CD4-positive, alpha-beta T cell treated with Interferon gamma for 1 hour (primary cell): ENCODE measurements around the gene TSSK6.

Source experiments
- DNase-seq: peaks from one replicate; pipeline ENCODE4 v3.0.0-alpha.2; 2020

TSSK6 gene

DNA sequence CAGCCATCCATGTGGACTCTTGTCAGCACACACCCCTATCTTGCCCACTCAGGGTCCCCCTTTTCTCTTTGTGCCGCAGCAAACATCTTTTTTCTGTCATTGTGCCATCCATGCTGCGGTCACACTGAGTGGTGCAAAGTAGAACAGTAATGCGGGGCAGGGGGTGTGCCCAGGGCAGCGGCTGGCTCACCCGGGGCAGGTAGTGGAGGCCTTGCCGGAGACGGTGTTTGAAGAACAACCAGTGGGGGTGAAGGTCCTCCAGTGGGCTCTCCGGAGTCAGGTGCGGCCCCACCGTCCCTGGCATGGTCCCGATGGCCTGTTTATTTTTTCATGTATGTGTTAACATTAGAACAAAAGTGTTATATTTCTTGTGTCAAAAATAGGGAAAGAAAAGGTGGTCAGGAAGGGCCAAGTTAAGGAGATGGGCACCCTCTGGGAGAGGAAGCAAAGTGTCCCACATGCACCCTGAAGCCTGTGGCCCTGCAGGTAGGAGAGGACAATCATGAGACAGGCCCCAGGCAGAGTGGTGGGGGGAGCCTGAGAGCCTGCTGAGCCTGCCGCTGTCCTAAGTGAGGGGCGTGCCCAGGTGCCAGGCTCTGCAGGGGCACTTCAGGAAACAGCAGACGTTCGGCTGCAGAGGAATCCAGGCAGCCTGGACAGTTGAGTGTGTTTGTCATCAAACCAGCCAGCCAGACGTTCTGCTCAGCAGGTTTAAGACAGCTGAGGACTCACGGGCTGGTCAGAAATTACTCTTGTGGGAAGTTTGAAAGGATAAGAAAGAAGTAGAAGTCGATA is 12.3 kb downstream of the TSSK6 start:
- no peak for DNase-seq

DNA sequence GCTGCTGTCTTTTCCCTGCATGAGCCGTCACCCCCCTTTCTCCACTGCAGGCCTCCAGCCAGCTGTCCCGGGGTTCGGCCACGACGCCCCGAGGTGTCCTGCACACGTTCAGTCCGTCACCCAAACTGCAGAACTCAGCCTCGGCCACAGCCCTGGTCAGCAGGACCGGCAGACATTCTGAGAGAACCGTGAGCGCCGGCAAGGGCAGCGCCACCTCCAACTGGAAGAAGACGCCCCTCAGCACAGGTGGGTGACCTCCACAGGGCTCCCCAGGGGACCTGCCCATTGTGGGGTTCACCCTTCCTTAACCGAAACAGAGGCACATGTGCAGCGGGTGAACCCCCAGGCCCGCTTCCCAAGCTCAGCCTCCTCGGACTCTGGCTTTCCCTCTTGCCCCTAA is 13.1 kb downstream of the TSSK6 start:
- no peak for DNase-seq

DNA sequence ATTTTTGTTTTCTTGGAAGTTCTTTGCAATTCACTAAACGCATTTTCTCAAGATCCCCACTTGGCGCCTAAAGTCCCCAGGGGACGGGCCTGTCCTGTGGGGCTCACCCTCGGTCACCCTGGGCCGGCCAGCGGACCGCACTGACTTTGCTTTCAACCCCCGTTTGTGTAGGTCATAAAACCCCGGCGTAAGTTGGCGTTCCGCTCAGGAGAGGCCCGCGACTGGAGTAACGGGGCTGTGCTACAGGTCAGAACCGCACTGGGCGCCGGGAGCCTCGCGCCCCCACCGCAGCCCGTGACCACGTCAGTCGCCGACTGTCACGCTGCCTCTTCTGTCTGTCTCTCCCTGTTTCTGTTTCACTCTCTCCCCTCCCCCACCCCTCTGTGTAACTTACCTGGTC is 13.6 kb downstream of the TSSK6 start:
- DNase-seq, result no peak

DNA sequence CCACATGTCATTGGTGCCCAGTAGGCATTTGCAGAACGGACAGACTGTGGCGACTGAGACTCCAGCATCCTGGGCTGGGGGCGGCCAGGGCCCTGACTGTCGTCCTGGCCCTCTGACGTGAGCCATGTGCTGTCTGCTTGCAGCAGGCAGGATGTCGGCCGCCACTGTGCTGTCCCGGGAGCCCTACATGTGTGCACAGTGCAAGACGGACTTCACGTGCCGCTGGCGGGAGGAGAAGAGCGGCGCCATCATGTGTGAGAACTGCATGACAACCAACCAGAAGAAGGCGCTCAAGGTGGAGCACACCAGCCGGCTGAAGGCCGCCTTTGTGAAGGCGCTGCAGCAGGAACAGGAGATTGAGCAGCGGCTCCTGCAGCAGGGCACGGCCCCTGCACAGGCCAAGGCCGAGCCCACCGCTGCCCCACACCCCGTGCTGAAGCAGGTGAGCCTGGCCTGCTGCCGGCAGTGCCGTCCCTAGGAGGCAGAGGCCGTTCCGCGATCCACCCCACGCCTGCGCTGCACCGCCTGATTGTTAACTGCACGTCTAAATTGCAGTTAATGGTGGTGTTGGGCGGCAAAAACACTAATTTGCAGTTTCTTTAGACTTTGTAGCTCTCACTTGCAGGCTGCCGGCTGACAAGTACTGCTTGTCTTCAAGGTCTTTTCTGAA is 14.2 kb downstream of the TSSK6 start:
- no peak for DNase-seq

DNA sequence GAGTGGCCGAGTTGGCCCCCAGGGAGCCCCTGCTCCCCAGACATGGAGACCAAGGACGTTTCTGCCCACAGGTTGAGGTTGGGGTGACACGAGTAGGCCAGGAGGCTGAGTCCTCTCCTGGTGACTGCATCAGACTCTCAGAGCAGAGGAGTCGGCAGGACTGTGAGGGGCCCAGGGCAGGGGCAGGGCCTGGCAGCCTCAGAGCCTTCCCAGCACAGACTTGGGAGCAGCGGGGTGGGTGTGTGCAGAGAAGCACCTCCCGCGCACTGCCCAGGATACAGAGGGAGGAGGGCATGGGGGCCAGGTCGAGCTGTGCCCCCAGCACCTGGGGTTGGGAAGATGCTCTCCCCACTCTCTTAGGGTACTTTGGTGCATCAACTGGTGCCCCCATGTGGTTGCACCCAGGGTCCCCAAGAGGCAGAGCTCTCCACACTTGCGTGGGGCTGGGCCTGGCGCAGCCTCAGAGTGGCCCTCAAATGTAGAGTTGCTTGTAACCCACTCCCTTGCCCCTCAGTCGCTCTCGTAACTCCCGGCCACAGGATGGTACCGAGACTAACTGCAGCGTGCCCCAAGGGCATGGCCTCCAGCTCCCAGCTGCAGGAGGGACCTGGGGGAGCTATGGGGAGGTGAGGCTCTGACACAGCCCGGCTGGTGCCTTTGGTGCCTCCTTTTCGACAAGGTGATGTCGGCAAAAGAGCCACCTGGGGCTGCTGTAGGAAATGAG is 15.9 kb downstream of the TSSK6 start:
- no peak for DNase-seq

DNA sequence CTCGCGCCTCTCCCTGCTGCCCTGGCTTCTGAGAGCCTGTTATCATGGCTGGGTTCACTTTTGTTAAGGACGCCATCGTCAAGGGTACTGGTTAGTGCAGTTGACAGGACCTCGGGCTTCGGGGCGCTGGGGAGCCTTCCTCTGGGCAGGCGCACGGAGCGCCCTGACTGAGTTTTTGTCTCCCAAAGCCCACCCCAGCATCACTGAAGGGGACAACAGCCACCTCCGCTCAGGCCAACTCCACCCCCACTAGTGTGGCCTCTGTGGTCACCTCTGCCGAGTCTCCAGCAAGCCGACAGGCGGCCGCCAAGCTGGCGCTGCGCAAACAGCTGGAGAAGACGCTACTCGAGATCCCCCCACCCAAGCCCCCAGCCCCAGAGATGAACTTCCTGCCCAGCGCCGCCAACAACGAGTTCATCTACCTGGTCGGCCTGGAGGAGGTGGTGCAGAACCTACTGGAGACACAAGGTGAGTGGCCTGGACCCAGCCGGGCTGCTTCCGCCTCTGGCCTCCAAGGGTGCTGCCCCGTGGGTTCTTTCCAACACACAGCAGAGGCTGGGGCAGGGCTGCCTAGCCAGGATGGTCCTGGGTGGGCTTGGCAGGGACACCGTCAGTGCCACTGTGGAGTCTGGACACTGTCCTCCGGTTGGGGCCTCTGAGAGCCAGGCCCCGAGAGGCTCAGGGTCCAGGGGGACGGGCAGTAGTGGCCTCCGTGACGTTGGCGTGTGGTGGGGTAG is 16.9 kb downstream of the TSSK6 start:
- no peak for DNase-seq

DNA sequence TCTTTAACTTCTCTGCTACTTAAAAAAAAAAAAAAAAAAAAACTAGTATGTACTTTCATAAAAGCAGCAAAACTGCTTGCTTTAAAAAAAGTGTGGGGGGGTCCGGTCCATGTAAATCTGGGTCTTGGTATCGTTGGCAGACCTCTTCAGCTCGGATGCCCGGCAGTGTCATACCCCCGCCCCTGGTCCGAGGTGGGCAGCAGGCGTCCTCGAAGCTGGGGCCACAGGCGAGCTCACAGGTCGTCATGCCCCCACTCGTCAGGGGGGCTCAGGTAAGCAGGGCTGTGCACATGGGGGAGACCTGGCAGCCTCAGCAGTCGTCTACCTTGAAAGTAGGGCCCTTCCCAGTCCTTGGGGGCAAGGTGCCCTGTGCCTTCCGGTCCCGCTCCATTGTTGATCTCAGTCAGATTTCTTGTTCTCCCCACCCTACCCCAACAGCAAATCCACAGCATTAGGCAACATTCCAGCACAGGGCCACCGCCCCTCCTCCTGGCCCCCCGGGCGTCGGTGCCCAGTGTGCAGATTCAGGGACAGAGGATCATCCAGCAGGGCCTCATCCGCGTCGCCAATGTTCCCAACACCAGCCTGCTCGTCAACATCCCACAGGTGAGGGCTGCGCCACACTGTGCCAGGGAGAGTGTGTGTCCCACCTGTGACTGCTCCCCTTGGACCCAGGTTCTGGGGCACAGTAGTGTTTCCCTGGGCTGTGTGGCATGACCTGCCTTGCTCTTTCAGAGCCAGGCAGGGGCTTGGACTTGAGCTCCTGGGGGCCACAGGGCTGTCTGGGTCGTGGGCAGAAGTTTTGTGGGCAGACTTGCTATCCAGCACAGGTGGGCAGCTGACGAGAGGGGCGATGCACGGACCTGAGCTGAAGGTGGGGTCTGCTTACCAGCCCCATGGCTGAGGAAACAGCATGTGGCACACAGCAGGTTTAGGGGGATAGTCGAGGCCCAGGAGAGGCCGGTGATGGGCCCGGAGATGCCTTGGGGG is 19.4 kb downstream of the TSSK6 start:
- DNase-seq, result no peak

DNA sequence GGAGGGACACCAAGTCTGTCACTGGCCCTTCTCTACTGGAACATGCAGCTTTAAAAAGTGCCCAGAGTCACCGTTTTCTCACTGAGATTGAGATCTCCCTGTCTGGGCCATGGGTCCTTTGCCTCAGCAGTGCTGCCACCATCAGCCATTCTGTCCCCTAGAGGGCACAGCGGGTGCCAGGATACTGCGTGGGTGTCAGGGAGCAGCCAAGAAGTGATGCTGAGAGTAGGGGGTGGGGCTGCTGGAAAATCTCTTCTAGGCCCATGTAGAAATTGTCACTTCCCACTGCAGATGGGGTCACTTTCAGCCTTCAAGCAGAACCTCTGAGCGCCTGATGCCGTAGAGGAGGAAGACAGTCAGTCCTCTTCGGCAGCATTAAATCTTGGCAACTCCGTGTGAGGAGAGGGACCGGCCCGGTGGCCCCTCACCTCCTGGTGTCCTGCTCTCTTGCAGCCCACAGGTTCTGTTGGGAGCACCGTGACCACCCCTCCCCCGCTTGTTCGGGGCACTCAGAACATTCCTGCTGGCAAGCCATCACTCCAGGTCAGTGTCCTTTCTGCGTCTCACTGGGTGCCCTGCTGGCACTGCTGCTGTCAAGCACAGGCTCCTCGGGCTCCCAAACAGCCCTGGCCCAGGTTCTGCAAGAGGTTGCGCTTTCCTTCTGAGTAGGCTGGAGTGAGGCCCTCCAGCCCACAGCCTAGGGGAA is 21.4 kb downstream of the TSSK6 start:
- no peak for DNase-seq

DNA sequence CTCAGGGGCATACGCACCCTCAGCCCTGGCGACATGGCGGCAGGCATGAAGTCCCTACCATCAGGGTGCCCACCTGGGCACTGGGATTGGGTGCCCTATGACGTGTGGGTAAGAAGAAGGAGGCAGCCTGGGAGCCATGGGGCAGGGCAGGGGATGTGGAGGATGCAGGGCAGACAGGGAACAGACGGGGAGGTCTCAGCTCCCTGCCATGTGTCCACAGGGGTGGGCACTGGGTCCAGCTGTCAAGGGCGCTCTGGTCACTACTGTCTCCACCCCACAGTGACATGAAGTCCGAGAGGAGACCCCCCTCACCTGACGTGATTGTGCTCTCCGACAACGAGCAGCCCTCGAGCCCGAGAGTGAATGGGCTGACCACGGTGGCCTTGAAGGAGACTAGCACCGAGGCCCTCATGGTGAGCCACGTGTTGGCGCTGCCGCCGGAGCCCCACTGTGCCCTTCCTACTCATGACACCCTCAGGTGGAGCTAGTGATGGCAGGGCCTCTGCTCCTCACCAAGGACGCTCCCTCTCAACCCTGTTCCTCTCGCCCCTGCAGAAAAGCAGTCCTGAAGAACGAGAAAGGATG is 23.2 kb downstream of the TSSK6 start:
- no peak for DNase-seq

DNA sequence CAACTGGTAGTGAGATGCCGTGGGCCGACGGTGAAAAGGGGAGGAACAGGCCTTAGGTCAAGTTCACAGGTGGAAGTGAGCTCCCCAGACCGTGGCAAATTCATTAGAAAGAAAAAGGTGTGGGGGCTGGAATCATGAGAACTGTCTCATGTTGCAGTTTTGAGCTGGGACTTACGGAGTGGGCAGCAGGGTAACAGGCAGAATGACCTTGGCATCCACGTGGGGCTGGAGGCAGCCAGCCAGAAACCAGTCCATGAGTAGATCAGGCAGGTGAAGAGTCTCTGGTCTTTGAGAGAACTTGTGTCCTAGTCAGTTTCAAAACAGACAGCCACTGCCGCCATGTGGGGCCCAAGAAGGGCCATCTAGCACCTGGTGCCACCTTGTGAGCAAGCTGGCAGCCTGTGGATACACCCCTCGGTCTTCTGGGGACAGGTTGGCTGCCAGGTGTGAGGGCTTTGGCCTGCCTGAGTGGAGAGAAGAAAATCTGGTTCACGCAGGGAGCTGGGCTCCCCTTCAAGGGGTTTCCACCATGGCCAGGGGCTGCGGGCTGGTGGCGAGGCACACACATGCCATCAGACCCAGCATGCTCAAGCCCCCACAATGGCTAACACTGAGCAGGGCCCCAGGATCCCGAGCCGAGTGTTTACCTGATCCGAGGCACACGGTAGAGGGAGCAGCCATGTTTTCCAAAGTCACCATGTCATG is 23.9 kb downstream of the TSSK6 start:
- no peak for DNase-seq

DNA sequence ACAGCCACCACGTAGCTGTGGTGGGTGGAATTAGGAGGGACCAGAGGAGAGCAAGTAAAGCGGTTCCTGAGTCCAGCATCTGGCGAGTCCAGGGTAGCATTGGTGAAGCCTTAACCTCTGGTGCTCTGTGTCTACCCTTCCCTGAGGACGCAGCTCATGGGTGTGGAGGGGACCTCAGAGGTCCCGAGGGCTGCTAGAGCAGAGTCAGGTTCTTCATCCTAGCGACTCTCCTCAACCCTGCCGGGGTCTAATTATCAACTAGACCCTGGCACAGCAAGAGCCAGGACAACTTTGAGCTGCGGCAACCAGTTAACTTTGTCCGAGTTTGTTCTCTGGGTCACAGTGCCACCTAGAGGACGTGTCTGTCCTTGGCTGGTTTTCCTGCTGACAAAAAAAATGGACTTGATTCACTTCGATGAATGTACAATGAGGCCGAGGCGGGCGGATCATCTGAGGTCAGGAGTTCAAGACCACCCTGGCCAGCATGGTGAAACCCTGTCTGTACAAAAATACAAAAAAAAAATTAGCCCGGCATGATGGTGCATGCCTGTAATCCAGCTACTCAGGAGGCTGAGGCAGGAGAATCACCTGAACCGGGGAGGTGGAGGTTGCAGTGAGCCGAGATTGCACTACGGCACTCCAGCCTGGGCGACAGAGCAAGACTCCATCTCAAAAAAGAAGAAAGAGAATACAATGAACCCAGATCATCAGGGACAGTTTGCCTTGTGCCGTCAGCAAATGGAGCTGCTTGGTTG is 25.0 kb downstream of the TSSK6 start:
- peak; percentile 81 for DNase-seq

DNA sequence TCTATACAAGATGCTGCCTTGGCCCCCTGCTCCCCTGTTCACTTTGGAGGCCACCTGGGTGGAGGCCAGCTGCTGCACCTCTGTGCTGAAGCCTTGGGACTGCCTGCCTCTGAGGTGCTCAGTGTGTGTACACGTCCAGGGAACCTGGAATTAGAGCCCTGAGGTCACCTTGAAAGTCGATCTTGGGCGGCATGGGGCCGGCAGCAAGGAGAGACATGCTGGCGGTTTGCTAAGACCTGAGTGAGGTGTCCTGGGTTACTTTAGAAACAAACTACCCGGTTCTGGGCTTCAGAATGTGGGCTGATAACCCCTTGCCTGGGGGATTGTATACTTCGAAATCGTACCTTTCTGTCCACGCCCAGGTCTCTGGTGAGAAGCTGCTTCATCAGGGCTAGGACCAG is 25.5 kb downstream of the TSSK6 start:
- no peak for DNase-seq

DNA sequence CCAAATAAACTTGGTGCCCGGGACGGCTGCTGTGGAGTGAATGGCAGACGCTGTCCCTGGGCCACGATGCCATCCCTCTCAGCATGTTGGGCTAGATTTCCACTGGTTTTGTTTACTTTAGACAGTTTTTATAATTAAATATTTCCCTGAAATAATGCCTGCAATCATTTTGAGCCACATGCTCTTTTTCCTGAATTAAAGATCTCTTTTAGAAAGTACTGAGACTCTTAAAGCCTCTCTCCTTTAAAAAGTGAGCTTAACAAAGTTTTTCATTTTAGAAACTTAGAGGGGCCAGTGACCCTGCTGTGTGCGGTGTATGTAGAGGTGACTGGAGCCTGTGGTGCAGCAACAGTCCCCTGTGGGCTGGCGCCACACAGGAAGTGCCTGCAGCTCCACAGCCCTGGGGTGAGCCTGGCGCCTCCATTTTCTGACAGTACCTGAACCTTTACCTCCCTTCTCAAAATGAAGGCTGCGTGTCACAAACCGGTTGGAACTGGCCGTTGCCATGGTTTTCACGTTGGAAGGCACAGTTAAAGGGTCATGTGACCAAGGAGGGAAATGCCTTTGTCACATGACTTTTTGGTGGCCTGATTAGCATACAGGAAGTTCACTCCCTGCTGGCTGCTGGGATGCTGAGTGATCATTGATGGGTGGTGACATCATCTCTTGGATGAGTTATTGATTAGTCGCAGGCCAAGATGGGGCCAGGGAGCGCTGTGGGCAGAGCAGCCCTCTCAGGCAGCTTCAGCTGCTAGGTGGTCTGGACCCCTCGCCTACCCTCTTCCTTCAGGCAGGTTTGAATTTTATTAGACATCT is 26.3 kb downstream of the TSSK6 start:
- peak; percentile 94 for DNase-seq

DNA sequence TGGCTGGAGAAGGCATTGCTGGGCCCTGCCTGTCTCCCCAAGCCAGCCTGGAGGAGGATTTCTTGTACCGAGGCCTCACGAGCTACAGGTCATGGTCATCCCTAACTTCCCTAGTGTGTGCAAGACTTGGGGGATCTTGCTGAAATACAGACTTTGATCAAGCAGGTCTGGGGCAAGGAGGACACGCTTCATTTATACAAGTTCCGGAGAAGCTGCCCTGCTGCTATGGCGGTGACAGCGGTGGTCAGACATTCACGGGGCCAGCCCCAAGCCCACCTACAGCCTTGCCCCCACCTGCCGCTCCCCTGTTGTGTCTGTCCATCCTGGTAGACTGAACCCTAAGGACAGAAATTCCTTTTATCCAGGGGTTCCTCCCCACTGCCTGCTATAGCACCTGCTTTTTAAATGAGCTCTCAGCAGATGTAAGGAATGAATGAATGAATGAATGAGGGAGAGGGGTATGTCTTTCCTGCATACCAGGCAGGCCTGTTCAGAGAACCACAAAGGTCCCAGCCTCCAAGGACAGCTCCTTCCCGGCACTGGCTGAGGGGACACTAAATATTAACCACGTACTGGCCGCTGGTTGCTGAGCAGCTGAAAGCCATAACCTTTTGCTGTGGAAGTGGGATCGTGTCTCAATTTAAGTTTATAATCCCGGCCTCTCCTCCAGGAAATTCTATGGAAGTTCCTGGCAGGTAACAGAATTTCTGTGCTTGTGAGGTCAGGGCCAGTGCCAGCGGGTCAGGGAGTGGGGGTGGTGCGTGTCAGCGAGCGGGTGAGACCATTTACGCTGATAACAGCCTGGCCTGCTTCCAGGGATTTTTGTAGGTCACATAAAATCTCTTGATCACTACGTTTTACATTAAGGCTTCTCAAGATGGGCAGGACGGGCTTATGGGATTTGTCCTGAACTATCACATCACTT is 27.1 kb downstream of the TSSK6 start:
- no peak for DNase-seq

DNA sequence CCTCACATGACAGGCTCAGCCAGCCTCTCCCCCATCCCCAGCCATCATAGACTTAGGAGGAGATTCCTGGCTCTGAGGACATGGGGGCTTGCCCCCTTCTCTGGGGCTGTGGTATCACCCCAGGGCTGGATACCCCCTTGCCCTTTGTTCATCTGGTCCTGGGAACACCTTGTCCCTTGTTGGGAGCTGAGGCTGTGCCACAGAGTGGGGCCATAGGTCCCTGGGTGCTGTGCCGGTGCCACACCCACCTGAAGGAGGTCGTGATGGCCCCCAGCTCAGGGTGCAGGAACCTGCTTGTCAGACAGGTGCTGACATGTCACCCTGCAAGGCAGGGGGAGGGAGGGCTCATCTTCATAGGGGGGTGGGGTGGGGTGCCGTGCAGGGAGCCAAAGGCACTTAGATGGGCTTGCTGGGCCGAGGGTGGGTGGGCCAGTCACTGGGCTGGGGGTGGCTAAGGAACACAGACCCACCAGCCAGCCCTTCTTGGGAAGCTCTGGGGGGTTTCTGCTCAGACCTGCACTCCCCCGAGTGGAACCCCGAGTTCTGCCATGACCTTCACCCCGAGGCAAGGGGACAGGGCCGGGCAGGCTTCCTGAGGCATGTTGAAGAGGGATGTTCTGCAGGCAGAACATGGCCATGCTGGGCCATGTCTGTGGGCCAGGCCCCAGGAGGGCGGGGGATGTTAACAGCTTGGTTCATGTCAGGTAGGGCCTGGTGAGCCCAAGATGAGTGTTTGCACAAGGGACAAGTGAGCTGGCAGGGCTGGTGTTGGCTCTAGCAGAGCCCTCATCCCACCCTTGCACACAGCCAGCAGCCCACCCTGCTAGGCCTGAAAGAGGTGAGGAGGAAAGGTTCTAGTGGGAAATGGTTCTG is 28.0 kb downstream of the TSSK6 start:
- DNase-seq, result no peak

DNA sequence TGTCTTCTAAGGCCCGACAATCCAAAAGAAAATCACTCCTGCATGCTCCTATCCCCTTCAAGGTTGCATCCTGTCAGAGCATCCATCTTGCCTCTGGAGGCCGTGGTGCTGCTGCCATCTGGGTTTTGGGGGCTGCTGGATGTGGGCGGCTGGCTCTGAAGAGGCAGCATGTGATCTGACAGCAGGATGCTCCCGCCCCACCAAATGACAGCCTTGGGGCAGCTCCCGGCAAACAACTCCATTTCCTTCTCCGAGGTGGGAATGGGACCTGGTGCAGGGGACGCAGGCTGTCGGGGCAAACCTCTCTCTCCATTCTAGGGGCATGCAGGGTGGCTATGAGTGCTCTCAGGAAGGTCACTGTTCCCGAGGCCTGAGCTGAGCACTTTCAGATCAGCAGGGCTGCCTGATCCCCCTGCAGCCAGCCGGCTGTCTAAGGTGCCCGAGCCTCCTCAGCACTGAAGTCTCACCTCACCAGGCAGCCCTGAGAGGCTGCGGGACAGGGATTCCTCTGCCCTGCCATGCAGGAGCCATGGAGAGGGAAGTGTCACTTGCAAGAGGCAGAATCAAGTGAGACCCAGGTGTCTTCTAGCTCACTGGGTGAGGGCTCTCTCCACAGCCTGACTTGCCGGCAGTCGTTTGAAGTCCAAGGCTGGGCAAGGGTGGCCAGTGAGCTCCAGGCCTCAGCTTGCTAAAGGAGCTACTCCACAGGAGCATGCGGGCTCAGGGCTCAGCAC is 28.8 kb downstream of the TSSK6 start:
- no peak for DNase-seq
